GM18502 (cell line): ENCODE results near the gene PTPRG.
"Not testable (repeated sequence)": the region's sequence is repeated elsewhere in the genome, so short reads cannot be mapped to it uniquely, and the experiment has no call there.

Source experiments
- ATAC-seq: cut with Tn5 transposase; IDR thresholded peaks from one replicate; pipeline ENCODE4 v1.9.1; 2021; ENCODE audit warnings: mild to moderate bottlenecking; ENCODE audit not compliant: unreplicated experiment, poor library complexity

The PTPRG gene

DNA sequence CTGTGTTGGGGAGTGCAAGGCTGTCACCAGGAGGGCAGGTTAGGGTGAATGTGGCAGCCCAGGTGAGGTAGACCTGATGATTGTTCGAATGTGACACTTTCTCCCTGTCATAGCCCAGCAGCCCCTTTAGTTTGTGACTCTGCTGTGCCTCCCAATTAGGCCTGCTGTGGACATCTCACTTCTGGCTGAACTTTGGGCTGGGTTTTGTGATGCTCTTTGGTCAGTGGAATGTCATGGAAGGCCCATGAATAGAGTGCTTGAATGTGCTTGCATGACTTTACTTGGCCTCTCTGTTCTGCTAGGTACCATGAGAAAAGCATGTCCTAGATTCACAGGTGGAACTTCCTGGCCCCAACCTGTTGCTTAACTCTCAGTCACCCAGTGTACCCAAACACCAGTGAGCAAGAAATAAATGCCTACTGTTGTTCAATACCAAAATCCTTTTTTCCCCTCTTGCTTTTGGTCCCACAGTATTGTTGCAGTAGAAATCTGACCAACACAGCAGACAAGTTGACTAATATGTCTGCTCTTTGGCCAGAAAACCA lies 249.7 kb downstream of the PTPRG start:
- no peak for ATAC-seq

DNA sequence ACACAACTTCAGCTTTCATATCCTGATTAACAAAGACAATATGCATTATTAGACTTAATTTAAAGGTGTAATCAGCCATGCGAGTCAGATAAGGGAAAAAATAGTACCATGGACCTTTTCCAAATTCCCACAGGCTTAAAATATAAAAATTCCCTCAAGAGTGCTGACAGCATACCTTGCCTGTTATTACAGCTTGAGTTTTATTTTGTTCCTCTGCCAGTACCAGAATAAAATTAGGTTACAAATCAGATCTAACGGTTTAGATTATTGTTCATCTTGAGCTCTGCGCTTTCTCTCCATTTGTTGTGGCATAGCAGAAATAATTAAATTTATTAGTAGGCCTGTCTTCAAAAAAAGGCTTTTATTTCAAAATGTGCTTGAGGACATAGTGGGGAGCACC lies 250.3 kb downstream of the PTPRG start:
- no peak for ATAC-seq

DNA sequence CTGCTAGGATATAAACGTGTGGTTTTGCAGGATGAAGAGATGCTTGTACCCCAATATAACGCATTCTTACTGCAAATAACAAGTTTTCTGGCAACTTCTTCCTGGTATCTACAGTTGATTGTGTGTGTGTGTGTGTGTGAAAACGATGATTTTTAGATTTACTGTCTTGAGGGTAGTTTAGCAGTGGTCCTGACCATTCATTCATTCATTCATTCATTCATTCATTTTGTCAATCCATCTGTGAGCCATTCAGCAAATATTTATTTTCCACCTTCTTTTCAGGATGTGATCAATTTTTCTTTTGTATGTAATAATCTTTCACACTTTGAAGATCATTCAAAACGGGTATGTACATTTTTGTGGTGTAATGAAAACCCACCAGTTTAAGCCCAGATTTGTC lies 250.7 kb downstream of the PTPRG start:
- ATAC-seq = no peak

DNA sequence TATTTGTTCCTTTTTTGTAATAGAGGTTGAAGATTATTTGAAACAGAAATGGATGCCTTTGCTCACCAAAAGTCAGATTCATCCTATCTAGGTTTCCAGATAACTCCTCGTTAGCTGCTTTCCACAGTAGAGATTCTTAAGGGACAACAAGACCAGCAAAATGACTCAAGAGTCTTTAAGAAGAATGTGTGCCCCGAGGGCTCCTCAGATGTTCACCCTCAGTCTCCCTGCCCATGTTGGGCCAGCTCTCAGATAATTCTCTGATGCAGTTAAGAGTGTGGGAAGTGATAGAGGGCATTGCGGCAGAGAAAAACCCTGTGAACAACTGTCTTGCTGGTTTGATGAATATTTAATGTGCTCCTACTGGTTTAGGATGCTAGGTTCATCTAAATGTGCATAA lies 251.1 kb downstream of the PTPRG start:
- ATAC-seq = no peak

DNA sequence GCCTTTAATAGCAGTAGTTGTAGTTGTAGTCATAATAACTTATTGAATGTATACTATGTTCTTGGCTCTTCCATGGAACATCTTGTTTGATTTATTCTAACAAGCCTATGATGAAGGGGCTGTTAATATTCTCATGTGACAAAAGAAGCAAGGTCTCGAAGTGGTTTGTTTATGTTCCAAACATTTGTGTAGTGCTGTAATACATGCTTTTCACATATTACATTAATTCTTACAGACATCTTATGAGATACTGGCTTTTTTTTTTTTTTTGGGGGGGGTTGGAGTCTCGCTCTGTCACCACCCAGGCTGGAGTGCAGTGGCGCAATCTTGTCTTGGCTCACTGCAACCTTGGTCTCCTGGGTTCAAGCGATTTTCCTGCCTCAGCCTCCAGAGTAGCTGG lies 252.3 kb downstream of the PTPRG start:
- no peak for ATAC-seq

DNA sequence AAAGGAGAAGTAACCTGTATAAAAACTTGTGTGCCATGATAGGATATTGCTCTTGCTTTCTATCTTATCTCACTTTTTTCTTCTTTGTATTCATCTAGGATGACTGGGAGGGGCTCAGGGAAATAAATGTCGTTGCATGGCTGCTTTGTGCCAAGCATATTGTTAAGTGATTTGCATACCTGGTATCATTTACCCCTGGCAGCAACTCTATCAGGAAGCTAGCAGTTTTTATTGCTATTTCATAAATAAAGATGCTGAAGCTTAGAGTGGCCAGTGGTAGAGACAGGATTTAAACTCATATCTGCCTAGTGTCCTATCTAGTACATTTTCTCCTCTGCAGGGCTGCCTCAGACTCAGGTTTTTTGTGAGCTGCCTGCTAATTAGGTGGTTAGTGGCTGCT lies 253.3 kb downstream of the PTPRG start:
- no peak for ATAC-seq

DNA sequence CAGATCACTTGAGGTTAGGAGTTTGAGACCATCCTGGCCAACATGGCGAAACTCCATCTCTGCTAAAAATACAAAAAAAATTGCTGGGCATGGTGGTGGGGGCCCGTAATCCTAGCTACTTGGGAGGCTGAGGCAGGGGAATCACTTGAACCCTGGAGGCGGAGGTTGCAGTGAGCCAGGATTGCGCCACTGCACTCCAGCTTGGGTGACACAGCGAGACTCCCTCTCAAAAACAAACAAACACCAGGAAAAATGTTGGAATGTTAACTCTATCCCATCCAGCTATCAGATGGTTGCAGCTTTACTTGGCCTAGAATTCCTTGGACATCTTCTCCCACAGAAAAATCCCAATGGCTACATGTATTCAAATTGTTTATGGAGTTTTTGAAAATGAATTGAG lies 254.9 kb downstream of the PTPRG start:
- ATAC-seq = not testable (repeated sequence)

DNA sequence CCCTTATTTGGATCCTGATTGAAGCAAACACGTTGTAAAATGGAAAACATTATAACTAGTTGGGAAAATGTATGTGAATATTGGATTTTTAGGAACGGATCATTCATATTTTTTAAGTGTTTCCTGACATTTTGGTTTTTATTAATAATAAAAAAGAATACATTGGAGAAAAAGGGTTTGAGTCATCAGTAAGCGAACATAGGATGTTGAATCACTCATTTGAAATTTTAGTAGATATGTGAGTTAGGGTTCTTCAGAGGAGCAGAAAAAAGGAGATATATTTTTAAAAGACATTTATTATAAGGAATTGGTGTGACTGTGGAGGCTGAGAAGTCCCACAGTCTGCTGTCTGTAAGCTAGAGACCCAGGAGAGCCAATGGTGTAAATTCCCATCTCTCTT lies 258.5 kb downstream of the PTPRG start:
- no peak for ATAC-seq

DNA sequence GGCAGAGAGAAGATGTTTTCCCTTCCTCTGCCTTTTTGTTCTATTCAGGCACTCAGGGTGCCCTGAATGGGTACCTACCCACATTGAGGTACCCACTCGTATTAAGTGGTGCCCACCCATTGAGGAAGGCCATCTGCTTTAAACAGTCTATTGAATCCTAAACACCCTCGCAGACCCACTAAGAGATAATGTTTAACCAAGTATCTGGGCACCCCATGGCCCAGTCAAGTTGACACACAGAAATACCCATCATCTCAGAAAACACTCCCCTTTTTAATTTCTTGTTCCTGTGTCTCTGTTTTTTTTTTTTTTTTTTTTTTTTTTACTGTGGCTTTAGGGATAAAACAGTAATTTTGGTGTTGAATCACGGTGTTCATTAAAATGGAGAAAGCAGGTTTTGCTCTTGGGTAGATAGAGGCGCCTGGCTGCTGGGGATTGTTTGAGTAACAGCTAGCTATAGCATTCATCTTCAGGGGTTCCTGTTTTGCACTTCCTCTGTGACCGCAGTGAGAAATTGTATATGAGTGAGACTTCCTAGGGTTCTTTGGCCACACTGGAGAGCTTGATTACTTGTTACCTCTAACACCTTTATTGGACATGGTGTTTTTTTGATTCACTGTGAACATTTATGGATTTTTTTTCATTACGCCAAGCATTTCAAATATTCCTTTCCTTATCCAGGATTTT lies 259.1 kb downstream of the PTPRG start:
- ATAC-seq = no peak

DNA sequence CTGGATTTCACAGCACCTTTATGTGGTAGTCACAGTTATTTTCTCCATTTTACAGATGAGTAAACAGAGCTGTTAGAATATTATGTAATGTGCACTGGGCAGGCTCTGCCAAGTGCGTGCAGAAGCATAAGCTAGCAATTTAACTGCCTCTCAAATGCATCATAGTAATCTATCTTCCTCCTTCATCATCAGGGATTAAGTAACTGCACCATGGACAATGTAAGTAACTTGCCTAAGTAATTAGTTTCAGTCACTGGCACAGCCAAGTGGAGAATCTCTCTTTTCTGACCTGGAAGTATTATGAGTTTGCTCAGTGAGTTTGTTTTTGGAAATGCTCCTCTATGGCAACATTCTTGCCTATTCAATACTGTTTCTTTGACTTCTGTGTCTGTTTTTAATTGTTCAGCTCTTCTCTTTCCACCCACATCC lies 260.5 kb downstream of the PTPRG start:
- no peak for ATAC-seq

DNA sequence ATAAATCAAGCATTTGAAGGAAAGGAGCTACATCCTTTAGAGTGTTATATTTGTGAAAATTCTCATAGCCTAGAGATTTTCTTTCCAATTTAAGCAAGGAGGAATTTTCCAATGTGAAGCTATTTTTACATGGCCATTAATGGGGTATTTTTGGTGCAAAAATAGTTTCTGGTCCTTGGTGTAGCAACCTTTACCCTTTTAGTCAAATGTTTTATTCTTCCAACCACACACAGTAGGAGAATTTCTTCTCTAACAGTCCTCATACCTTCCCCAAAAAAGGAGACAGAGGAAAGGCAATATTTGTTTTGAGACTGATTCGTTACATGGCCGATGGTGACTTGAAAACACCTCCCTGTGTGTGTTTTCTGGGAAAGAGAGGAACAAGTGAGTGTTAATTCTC lies 261.2 kb downstream of the PTPRG start:
- no peak for ATAC-seq

DNA sequence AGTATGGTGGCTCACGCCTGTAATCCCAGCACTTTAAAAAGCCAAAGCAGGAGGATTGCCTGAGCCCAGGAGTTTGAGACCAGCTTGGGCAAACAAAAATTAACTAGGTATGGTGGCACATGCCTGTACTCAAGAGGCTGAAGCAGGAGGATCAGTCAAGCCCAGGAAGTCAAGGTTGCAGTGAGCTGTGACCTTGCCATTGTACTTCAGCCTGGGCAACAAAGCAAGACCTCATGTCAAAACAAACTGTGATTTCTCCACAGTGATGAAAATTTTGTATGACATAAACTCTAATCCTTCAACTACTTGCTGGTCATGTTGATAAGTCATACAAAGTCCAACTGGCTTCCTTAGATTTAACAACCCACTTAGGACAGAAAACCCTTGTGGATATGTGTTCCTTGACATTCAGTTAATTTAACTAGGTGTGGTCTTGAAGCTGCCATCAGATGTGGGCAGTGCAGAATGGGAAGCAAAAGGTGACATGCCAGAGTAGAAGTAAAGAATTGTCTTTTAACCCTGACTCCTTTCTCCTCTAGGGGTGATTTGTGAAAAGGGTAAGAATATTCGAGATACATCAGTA lies 263.3 kb downstream of the PTPRG start:
- no peak for ATAC-seq

DNA sequence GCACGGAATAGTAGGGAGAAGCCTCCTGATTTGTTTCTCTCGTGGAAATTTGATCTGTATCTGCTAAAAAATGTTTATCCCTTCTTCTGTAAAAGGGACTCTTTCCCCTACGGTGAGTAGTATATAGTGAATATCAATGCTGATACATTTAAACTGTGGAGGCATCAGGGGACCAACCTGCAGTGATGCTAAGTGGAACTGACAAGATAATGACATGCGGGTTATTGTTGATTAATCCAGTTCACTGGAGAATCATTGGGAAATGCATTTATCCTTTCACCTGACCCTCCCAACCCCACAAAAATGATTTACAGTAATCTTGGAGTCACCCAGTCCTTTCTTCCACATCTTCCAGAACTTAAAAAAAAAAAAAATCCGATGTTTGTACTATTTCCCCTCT lies 264.8 kb downstream of the PTPRG start:
- no peak for ATAC-seq

DNA sequence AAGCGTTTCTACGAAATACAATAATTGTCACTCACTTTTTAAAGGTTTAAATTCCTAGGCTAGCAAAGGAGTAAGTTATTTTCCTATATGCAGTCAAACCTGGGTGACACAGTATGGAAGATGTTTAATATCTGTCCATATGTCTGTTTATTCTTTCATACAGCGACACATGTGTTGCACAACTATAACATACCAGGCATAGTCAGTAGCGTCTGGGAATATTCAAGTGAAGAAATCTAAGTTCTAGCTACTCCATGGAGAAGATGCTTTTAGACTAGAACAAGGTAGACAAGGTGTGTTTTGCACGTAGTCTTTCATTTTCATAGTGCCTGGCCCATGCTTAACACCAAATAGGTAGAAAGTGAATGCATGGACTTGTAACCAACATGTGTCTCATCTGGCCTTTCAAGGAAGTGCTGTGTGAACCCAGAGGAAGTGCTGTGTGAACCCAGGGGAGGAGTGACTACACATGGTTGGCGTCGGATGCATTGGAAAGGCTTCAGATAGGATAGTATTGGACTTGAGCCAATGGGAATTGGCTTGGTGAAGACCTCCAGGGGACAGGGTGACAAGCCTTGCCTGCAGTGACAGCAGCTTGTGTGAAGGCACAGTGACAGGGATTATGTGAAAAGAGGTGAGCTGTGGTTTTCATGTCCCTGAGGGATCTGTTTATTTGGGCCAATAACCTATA lies 267.0 kb downstream of the PTPRG start:
- ATAC-seq = no peak

DNA sequence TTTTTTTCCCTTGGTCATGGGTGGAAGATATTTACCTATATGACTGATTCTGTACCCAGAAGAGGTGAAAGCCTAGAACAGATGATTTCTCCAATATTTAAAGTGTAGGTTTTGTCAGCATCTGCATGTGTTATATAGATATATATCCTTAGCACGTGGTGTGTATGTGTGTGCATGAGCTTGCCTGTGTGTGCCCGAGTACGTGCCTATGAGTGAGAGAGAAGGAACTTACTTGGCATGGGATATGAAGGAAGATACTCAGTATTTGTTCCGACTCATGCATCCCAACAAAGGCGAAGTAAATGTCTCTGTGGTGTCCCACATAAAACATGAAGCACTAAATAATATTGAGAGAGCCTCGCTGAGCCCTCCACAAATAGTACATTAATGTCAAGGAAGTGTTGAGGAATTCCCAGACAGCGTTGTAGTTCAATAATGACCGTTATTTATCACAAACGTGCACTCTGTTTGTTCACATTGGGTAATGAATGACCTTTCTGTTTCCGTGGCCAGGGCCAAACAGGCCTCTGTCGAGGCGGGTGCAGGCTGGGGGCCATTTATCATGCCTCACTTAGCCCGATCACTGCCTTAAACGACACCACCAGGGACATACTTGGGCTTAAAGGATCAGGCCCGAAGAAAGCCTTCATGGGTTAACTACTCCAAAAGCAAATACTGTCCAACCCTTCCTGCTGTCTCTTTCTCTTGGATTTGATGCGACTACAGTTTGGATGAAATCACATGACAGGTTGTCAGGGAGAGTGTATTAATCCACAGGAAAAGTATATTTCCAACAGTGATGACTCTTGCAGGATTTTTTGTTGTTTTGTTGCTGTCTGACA lies 267.7 kb downstream of the PTPRG start:
- ATAC-seq = no peak

DNA sequence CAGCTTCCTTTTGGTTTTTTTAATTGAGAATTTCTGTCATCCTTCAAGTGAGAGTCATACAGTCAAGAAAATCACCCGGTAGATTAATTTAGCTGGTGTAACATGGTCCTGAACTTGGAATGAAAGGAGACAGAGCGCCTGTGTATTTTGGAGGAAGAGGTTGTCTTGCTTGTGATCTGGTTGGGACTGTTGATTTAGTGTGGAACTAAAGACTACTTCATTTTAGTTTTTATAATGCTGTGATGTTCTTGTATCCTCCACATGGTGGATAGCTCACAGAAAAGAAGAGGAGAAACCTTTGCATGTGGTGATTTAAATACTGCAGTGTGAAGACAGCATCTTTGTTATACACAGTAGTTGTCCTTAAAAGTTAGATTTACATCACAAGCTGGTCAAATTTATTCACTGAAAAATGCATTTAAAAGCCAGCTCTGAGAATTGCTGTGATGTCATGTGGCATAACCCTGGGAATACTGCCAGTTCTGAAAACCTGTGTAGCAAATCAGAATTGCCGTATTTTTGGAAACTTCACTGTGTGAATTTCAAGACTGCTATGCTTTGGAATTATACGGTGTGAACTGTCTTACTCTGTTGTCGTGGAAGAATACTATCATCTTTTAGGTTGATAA lies 268.5 kb downstream of the PTPRG start:
- ATAC-seq = no peak

DNA sequence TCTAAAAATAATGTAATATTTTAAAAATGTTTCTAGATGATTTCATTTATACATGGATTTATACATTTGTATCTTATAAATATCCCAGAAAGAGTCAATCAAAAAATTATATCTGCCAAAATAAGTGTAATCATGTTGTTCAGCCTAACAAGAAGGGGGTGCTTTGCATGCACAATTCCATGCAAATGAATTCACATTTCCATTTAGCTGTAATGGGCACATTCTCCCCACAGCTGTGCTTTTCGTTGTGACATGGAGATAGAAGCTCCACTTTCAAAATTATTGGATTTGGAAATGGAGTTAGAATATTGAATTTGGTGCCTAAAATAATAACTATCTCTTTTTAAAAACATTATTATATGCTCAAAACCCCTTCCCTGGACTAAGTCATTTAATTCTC lies 270.6 kb downstream of the PTPRG start:
- ATAC-seq = no peak

DNA sequence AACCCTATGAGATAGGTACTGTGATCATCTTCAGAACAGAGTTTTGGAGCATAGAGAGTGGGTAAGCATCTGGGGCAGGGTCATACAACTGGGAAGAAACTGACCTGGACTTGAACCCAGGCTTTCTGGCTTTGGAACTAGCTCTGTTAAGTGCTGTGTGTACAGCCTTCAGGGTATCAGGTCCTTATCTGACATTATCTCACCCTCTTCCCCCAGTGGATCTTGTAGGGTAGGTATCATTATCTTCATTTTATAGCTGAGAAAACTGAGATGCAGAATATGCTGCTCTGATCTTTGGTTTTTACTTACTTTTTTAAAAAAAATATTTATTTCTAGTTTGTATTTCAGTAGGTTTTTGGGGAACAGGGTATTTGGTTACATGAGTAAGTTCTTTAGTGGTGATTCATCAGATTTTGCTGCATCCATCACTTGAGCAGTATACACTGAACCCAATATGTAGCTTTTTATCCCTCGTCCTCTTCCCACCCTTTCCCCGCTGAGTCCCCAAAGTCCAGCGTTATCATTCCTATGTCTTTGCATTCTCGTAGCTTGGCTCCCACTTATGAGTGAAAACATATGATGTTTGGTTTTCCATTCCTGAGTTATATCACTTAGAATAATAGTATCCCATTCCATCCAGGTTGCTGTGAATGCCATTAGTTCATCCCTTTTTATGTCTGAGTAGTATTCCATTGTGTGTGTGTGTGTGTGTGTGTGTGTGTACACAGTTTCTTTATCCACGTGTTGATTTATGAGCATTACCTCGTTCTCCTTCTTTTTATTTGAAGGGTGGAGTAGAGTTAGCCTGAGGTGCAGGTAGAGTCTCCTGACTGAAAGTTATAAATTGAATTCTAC lies 271.2 kb downstream of the PTPRG start:
- no peak for ATAC-seq

DNA sequence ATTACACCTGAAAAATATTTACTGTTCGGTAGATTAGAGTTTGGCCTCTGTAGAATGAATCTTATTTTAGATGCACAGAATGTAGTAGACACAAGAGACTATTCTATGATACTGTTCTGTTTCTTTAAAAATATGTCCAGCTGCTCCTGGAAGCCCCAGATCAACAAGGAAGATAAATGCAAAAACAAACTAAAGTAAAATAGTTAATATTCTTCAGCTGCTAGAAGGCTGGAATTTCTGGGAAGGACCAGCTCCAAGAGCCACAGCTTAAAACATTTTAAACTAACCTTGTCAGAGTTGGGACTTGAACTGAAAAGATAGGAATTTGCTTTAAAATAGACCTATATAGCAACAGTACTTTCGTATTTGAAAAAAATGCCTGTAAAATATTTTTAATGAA lies 277.9 kb downstream of the PTPRG start:
- ATAC-seq = no peak
